Fibroblast of lung (primary cell): Measurements from ENCODE around the gene ZNF77.

Source experiments
- CTCF ChIP-seq, 2 donors: IDR thresholded peaks in 1 of 2; conservative IDR thresholded peaks in 1 of 2; 1 replicate in 1 of 2; 2 replicates in 1 of 2; pipeline ENCODE4 v1.5.1; 2011 to 2012; ENCODE audit warnings: low read length in 2 of 2, control low read depth in 1 of 2, inconsistent platforms in 1 of 2, low read depth in 1 of 2, mild to moderate bottlenecking in 1 of 2
- EZH2 ChIP-seq: IDR thresholded peaks from 2 replicates; pipeline ENCODE4 v1.5.1; 2012; ENCODE audit warnings: low read length, control low read depth, mild to moderate bottlenecking; ENCODE audit errors: missing control alignments

- TF ChIP-seq CTCF (conservative IDR thresholded peaks at IDR 0.05 in 1 of 2, IDR thresholded peaks at IDR 0.05 in 1 of 2; ENCODE audit: low read depth in 1 of 2, low read length in 2 of 2), result no peak
- TF ChIP-seq EZH2, result no peak
Measured at GRCh38 chr19:2912306-2912705, 32.5 kb downstream of the ZNF77 start.
